Left colon (tissue), 2 donors: ENCODE measurements around the gene EPHX1. TPM values are rescaled to one million over a fixed set of nuclear protein-coding genes. Genes with fewer than 3 reads are reported as not detected.
"Not testable (repeated sequence)": the region's sequence is repeated elsewhere in the genome, so short reads cannot be mapped to it uniquely, and the experiment has no call there.

Source experiments
- ATAC-seq: fragments of 200-7000 bp; cut with Tn5 transposase; one replicate; pipeline ENCODE4 v1.9.1; 2020; ENCODE audit warnings: mild to moderate bottlenecking, moderate library complexity
- DNase-seq, 2 donors: peaks; one replicate each; pipeline ENCODE4 v3.0.0-alpha.2; 2020
- intact Hi-C, 2 donors: fragments of 100-400 bp; cut with DNase I in 1 of 2; cut with micrococcal nuclease in 1 of 2; formaldehyde crosslinking; loops; one replicate each; pipeline versions ENCODE4 v1.11.2 to v1.14.0; 2022; cut with DNase I, micrococcal nuclease
- total RNA-seq, 2 donors: library from RNA; stranded (reverse); fragmentation: NEBNext Ultra II Directional; extraction: Animal tissue kit (Norgen Biotek cat#: 25700); gene quantifications; one replicate each; pipeline ENCODE4 v1.2.1, GENCODE V29; 2021
- donor health status: DM: no; HTN: no; CAD: no.
- donor health status: DM: yes; HTN: yes; CAD: no.

Gene EPHX1
- total RNA-seq, 2 donors from 2014 or later = 59.3 to 67.3 TPM

- intact Hi-C loops = loop anchor here in 1 of 2 donors (2.0 to 10.0 kb wide), 3 partner anchors 72 to 298 kb away; no protein-coding TSS in a partner anchor
- ATAC-seq (peak; percentile 33), DNase-seq (peak; percentile 34 to 56)
These were observed 37.1 kb upstream of the EPHX1 start for GRCh38 chr1:225772848-225773247.

GRCh38 chr1:225774281-225775147 lies 35.4 kb upstream of the EPHX1 start:
- ATAC-seq = no peak
- intact Hi-C loops = loop anchor here in 1 of 2 donors (10.0 kb wide), 2 partner anchors 70 to 230 kb away; no protein-coding TSS in a partner anchor

GRCh38 chr1:225776294-225776693 lies 33.6 kb upstream of the EPHX1 start:
- ATAC-seq = no peak
- no peak for DNase-seq
- intact Hi-C loops = loop anchor here in 1 of 2 donors (10.0 kb wide), 2 partner anchors 69 to 231 kb away; no protein-coding TSS in a partner anchor

More at GRCh38 chr1:225774281-225775147, 35.4 kb upstream of the EPHX1 start:
- no peak for DNase-seq

GRCh38 chr1:225777058-225777582 lies 32.8 kb upstream of the EPHX1 start:
- DNase-seq (peak in 1 of 2 donors; percentile 40), ATAC-seq (peak; percentile 8)
- intact Hi-C loops = loop anchor here in 1 of 2 donors (10.0 kb wide), 2 partner anchors 68 to 232 kb away; no protein-coding TSS in a partner anchor

GRCh38 chr1:225777583-225778336 lies 32.2 kb upstream of the EPHX1 start, which contains the start of gene SRP9:
SRP9 (plus strand) TSS chr1:225777826; CDS start chr1:225777941, 115 bp downstream.
- DNase-seq = peak; percentile 99
- intact Hi-C loops = loop anchor here in 1 of 2 donors (10.0 kb wide), 2 partner anchors 67 to 233 kb away; no protein-coding TSS in a partner anchor
- peak; percentile 95 for ATAC-seq

GRCh38 chr1:225778337-225778669 lies 31.6 kb upstream of the EPHX1 start:
- DNase-seq (no peak), ATAC-seq (no peak)
- intact Hi-C loops = loop anchor here in 1 of 2 donors (10.0 kb wide), 2 partner anchors 66 to 234 kb away; no protein-coding TSS in a partner anchor

- not testable (repeated sequence) for DNase-seq, ATAC-seq
- intact Hi-C loops = loop anchor here in 1 of 2 donors (10.0 kb wide), 2 partner anchors 66 to 234 kb away; no protein-coding TSS in a partner anchor
These were observed 30.8 kb upstream of the EPHX1 start for GRCh38 chr1:225779165-225779564.

GRCh38 chr1:225780134-225780533 lies 29.8 kb upstream of the EPHX1 start:
- intact Hi-C loops = no loop called here

GRCh38 chr1:225780630-225781029 lies 29.3 kb upstream of the EPHX1 start:
- intact Hi-C loops = no loop called here
- ATAC-seq = no peak

More at GRCh38 chr1:225780134-225780533, 29.8 kb upstream of the EPHX1 start:
- DNase-seq (no peak), ATAC-seq (no peak)

GRCh38 chr1:225789142-225789541 lies 20.8 kb upstream of the EPHX1 start:
- DNase-seq, intact Hi-C loops, ATAC-seq: not testable (repeated sequence)

More at GRCh38 chr1:225780630-225781029, 29.3 kb upstream of the EPHX1 start:
- DNase-seq = no peak

GRCh38 chr1:225794954-225795353 lies 15.0 kb upstream of the EPHX1 start:
- no peak for DNase-seq
- ATAC-seq = no peak
- intact Hi-C loops = no loop called here

- ATAC-seq, DNase-seq, intact Hi-C loops: not testable (repeated sequence)
These were observed 13.8 kb upstream of the EPHX1 start for GRCh38 chr1:225796097-225796496.

GRCh38 chr1:225801146-225801545 lies 8.8 kb upstream of the EPHX1 start:
- ATAC-seq, DNase-seq, intact Hi-C loops: not testable (repeated sequence)

GRCh38 chr1:225806249-225806648 lies 3.7 kb upstream of the EPHX1 start:
- intact Hi-C loops = no loop called here
- ATAC-seq = no peak
- DNase-seq = no peak

- ATAC-seq, DNase-seq, intact Hi-C loops: not testable (repeated sequence)
These were observed 3.2 kb upstream of the EPHX1 start for GRCh38 chr1:225806736-225807135.

- DNase-seq (no peak), ATAC-seq (no peak)
- intact Hi-C loops = no loop called here
These were observed 1.8 kb upstream of the EPHX1 start for GRCh38 chr1:225808136-225808535.

- ATAC-seq (peak; percentile 34), DNase-seq (peak in 1 of 2 donors; percentile 53)
- intact Hi-C loops = not testable (repeated sequence)
These were observed 935 bp downstream of the EPHX1 start for GRCh38 chr1:225810579-225811538.
